ENCODE measurements around the gene DENND6B. TPM values are rescaled to one million over a fixed set of nuclear protein-coding genes. Genes with fewer than 3 reads are reported as not detected.

Gene DENND6B
- total and polyA plus RNA-seq, 2 of the 13 experiments (the other 11 are each of a cell fraction or from before 2014, with no cell fraction given), result 0.95 to 3.8 TPM

GRCh38 chr22:50314455-50315288 lies 12.1 kb downstream of the DENND6B start:
- in situ Hi-C loops (cut with HindIII; ENCODE audit: extremely low pct_ligation_motif_present, low pct_unique_long_range_greater_than_20kb) (no loop called here), intact Hi-C loops (cut with micrococcal nuclease; ENCODE audit: unreplicated experiment) (no loop called here)
- BruUV-seq (replicated peaks), result no TSS peak
- no peak for FAIRE-seq
- Histone ChIP-seq H3K27ac (ENCODE audit: extremely low read length, insufficient read depth, low read length) (no peak overlapping the region), H2AFZ (ENCODE audit: low read length) (no peak overlapping the region), H3K27me3 (ENCODE audit: control insufficient read depth in 1 of 2, insufficient read depth in 2 of 2, low read length in 2 of 2) (peaks cover 0 to 1% of the 10 kb centered on the region in 2 experiments; a peak in 3 of 5 replicates), H3K4me3 (replicated peaks in 1 of 3; ENCODE audit: insufficient read depth in 1 of 3, low read depth in 2 of 3, low read length in 3 of 3) (peak overlapping the region in 2 of 3 experiments; percentile 22 to 64; a peak in 4 of 6 replicates), H3K9ac (ENCODE audit: insufficient read depth, low read depth, low read length) (peak overlapping the region; percentile 29; the same call in 1 of the 2 replicates), H3K4me2 (ENCODE audit: low read depth, low read length) (peak overlapping the region; percentile 75), H3K79me2 (ENCODE audit: insufficient read depth, low read length) (no peaks in the 10 kb centered on the region), H4K20me1 (ENCODE audit: insufficient read depth, low read length) (no peaks in the 10 kb centered on the region), H3K4me1 (ENCODE audit: insufficient read depth, low read length) (peaks cover 68% of the 10 kb centered on the region), H3K36me3 (replicated peaks in 1 of 2; ENCODE audit: control insufficient read depth in 1 of 2, insufficient read depth in 2 of 2, low read length in 2 of 2) (no peaks in the 10 kb centered on the region), H3K9me3 (ENCODE audit: low read length) (no peaks in the 10 kb centered on the region)
- no peak for DNase-seq (ENCODE audit: low spot score)
- CTCF ChIA-PET (ENCODE audit: low intra/inter-chr PET ratio, low total read pairs), result no interaction called here
- 15% methylated on average over 18 of the region's 33 CpGs for WGBS (ENCODE audit: low lambda C conversion rate)
- ATAC-seq, result peak; percentile 2; the same call in 1 of the 3 replicates
- POLR2A ChIA-PET, result interaction anchor here (1.7 kb wide), 1 partner anchor 21 kb away, joined by 6 read pairs; no protein-coding TSS in a partner anchor
- TF ChIP-seq SIN3A (IDR thresholded peaks at IDR 0.05; ENCODE audit: borderline replicate concordance, low read depth, low read length), result no peak
- TF ChIP-seq ZBTB7B (CRISPR knock-in tag; IDR thresholded peaks at IDR 0.05), result peak; percentile 44; the same call in 1 of the 2 replicates
- no peak for TF ChIP-seq ZNF552 (CRISPR knock-in tag; IDR thresholded peaks at IDR 0.05; ENCODE audit: borderline replicate concordance)
- no peak for TF ChIP-seq CBFB (CRISPR knock-in tag; IDR thresholded peaks at IDR 0.05)
- no peak for TF ChIP-seq IKZF1 (IDR thresholded peaks at IDR 0.05)
- no peak for TF ChIP-seq ZNF326 (CRISPR knock-in tag; IDR thresholded peaks at IDR 0.05; ENCODE audit: borderline replicate concordance)
- TF ChIP-seq MIXL1 (CRISPR knock-in tag; IDR thresholded peaks at IDR 0.05), result no peak
- TF ChIP-seq, protein P1, sequence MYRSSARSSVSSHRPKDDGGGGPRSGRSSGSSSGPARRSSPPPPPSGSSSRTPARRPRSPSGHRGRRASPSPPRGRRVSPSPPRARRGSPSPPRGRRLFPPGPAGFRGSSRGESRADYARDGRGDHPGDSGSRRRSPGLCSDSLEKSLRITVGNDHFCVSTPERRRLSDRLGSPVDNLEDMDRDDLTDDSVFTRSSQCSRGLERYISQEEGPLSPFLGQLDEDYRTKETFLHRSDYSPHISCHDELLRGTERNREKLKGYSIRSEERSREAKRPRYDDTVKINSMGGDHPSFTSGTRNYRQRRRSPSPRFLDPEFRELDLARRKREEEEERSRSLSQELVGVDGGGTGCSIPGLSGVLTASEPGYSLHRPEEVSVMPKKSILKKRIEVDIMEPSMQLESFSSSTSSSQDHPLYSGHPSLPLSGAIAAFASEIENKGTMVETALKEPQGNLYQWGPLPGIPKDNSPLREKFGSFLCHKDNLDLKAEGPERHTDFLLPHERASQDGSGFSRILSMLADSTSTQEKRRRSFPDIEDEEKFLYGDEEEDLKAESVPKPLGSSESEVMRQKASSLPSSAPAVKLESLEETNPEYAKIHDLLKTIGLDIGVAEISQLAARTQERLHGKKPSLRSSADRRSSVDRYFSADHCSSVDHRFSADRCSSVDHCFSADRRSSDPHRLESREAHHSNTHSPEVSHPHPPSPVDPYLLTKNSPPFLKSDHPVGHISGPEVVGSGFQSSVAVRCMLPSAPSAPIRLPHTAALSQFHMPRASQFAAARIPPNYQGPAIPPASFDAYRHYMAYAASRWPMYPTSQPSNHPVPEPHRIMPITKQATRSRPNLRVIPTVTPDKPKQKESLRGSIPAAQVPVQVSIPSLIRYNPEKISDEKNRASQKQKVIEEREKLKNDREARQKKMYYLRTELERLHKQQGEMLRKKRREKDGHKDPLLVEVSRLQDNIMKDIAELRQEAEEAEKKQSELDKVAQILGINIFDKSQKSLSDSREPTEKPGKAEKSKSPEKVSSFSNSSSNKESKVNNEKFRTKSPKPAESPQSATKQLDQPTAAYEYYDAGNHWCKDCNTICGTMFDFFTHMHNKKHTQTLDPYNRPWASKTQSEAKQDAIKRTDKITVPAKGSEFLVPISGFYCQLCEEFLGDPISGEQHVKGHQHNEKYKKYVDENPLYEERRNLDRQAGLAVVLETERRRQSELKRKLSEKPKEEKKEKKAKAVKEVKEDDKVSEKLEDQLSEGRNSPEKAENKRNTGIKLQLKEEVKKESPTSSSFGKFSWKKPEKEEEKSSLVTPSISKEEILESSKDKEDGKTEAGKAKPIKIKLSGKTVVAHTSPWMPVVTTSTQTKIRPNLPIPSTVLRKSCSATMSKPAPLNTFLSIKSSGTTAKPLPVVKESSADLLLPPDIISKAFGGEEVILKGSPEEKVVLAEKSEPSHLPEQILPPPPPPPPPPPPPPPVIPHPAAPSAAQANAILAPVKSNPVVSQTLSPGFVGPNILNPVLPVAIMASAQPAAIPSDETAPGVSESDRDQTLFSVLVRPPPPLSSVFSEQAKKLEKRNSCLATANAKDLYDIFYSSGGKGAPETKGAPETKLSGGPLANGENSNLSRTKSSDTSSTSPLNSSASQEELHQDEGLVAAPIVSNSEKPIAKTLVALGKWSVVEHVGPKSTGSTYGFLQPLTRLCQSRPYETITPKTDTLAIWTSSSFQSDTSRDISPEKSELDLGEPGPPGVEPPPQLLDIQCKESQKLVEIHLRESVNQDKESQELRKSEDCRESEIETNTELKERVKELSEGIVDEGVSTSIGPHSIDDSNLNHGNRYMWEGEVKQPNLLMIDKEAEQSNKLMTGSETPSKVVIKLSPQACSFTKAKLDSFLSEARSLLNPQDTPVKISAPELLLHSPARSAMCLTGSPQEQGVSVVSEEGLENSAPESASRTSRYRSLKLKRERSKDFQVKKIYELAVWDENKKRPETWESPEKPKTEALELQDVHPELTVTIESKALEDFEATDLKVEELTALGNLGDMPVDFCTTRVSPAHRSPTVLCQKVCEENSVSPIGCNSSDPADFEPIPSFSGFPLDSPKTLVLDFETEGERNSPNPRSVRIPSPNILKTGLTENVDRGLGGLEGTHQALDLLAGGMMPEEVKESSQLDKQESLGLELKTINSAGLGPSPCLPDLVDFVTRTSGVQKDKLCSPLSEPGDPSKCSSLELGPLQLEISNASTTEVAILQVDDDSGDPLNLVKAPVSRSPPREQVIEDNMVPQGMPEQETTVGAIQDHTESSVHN (CRISPR knock-in tag; IDR thresholded peaks at IDR 0.05), result no peak
- TF ChIP-seq, protein P2, sequence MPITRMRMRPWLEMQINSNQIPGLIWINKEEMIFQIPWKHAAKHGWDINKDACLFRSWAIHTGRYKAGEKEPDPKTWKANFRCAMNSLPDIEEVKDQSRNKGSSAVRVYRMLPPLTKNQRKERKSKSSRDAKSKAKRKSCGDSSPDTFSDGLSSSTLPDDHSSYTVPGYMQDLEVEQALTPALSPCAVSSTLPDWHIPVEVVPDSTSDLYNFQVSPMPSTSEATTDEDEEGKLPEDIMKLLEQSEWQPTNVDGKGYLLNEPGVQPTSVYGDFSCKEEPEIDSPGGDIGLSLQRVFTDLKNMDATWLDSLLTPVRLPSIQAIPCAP (CRISPR knock-in tag; IDR thresholded peaks at IDR 0.05; ENCODE audit: low read depth), result no peak
- TF ChIP-seq ZNF432 (CRISPR knock-in tag; IDR thresholded peaks at IDR 0.05; ENCODE audit: borderline replicate concordance), result no peak
- TF ChIP-seq, protein P3, sequence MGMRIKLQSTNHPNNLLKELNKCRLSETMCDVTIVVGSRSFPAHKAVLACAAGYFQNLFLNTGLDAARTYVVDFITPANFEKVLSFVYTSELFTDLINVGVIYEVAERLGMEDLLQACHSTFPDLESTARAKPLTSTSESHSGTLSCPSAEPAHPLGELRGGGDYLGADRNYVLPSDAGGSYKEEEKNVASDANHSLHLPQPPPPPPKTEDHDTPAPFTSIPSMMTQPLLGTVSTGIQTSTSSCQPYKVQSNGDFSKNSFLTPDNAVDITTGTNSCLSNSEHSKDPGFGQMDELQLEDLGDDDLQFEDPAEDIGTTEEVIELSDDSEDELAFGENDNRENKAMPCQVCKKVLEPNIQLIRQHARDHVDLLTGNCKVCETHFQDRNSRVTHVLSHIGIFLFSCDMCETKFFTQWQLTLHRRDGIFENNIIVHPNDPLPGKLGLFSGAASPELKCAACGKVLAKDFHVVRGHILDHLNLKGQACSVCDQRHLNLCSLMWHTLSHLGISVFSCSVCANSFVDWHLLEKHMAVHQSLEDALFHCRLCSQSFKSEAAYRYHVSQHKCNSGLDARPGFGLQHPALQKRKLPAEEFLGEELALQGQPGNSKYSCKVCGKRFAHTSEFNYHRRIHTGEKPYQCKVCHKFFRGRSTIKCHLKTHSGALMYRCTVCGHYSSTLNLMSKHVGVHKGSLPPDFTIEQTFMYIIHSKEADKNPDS (CRISPR knock-in tag; IDR thresholded peaks at IDR 0.05), result no peak
- TF ChIP-seq KMT2A (CRISPR knock-in tag; IDR thresholded peaks at IDR 0.05), result no peak
- no peak for TF ChIP-seq SRY (CRISPR knock-in tag; IDR thresholded peaks at IDR 0.05)

All from HepG2 (cell line).